ENCODE data around the gene NR3C2.

NR3C2 gene

DNA sequence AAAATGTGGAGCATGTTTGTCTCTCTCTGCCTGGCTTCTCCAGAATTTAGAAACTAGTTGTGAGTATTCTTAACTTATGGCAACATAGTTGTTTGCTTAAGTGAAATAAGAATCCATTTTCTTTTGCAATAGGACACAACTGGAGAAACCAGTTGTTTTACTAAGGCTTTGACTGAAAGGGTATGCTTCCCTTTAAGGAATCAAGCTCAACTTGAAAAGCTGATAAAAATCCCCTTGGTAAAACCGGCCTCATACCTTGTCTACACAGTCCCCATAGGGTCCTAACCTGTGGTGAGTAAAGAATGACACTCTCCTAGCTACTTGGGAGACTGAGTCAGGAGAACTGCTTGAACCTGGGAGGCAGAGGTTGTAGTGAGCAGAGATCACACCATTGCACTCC lies 139.8 kb downstream of the NR3C2 start:
- DNase-seq: no peak

DNA sequence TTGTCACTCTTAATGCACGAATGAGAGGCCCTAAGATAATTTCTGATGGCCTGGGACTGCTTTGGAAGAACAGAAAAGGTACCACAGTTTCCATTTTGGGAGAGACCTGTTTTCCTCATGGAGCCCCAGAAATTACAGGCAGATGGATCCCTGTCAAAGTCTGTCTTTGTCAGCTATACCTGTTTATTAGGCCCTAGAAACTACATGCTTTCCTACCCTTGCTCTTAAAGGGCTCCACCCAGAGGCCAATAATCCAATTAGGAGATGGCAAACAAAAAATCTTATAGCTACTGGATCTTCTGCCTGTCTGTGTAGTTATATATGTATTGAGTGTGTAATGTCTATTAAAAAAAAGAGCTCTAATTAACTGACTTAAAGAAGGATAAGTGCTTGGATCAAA lies 141.3 kb downstream of the NR3C2 start:
- DNase-seq: no peak

DNA sequence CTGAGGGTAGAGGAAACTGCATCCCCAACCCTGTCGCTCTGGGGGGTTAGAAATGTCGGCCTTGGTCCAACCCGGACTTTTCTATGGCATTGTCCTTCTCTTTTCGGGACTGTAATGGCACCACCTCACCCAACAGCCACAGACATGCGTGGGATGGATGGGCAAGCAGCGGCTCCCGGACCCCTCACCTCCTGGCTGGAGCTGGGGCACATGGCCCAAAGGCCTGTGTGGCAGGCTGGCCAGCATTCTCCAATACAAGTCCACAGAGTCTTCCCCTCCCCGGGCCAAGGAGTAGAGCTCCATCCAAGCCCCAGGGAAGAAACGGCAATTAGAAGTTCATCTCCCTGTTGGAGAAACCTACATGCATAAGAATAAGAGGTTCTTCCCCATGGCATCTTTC lies 142.9 kb downstream of the NR3C2 start:
- DNase-seq: no peak

DNA sequence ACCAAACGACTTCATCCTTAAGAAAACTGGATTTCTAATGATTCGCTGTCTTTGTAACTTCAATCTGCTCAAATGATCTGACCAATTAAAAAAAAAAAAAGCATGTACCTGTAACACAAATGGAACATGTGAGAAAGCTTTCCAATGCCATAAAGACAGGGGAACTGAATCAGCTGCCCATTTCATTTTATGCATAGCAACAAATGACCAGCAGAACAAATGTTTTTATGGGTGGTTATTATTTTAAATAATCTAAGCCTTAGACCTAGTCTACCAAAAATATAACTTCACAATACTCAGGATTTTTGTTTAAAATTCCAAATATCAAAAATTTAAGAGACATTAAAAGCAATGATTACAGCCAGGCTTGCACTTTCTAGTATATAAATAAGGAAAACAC lies 145.7 kb downstream of the NR3C2 start:
- no peak for DNase-seq

DNA sequence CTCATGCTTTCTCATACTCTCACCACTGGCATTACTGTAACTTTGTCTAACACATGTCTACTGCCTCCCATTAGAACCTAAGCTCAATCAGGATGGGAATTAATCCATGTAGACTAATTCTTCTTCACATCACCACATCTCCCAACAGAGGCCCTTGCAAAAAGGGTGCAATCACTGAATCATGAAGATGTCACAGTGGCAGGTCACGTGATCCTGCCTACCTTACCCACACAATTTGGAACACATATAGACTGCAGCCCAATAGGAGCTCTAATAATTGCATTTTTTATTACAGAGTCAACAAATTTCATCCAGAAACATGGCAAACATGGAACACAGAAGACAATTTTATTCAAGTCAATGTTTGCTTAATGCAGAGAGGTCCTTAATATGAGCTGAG lies 146.6 kb downstream of the NR3C2 start:
- no peak for DNase-seq

DNA sequence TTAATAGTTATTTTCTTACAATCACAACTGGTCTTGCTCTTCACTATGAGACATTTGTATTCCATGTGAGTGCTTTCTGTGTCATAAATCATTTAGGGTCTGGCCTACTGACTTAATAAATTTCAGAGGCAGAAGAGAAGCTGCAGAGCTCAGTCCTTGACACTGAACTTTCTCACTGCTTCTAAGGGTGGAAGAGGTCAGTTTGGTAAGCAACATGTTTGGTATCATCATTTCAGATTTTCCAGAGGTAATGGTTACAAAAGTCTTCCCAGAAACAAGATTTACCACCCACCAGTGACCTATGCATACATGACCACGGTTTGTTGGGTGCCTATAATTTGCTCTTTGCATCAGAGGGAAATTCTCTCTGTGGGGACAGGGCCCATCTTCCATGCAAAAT lies 148.6 kb downstream of the NR3C2 start:
- DNase-seq: no peak

DNA sequence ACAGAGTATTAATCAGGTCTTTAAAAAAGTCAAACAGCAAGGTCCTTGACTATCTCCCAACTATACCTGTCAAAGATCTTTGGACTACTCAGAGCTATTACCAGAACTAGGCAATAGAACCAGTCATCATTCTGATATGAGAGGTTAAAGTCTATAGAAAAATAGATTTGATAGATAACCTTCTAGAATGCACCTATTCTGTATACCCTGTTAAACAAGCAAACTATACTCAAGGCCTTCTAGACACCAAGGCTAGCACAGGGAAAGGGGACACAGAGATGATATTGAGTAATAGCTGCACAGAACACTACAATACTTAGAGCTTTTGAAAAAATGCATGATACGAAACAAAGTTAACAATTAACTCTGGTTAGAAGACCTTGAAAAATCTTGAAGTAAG lies 149.5 kb downstream of the NR3C2 start:
- no peak for DNase-seq

- DNase-seq: no peak
These were observed 152.5 kb downstream of the NR3C2 start for GRCh38 chr4:148289740-148290139.

DNA sequence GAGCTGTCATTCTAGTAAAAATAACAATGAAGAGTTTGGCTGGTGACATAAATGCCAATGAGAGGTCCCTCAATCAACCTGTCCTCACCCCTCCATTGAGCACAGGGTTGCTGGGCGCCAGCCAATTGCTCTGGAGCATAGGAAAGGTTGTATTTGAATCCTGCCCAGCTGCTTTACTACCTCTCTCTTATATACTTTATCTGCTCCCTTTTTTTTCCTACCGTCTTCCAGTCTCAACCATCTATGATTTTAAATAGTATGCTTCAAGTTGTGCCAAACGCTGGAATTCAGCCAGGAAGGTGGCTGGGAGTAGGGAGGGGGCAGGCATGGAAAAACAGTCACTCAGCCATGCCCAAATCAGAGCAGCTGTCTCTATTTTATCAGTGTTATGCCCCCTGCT lies 153.8 kb downstream of the NR3C2 start:
- no peak for DNase-seq

DNA sequence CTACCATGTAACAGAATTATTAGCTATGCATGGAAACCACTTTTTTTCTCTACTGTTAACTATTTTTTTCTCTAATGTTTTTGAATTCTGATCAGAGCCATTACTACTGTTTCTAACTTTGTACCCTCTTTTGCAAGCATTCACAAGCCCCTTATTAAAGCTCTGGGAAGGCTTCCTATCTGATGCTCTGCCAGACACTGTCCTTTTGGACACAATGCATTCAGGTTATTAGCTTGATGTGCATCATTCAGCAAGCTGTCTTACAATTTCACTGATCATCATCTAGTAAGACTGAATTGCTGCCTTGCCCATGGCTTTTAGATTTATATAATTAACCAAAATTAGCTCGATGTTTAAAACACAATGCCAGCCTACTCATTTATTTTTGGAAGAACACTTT lies 155.1 kb downstream of the NR3C2 start:
- no peak for DNase-seq

- no peak for DNase-seq
These were observed 156.2 kb downstream of the NR3C2 start for GRCh38 chr4:148286012-148286411.

DNA sequence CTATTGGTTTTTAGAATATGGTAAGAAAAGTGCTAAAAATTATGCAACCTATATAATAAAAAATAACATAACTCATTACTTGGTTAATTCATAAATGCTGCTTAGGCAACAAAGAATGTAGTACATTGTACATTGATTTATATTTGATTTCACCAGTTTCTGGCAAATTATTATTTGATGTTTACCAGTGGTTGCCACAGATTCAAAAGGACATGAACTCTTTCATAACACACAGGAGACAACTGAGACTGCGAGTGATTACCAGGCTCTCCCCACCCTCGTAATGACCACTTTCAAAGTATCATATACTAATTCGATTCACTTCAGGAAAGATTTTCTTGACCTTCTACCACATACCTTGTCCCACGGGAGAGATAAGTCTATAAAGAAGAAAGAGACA lies 158.5 kb downstream of the NR3C2 start:
- no peak for DNase-seq

- DNase-seq: no peak
These were observed 163.9 kb downstream of the NR3C2 start for GRCh38 chr4:148278310-148278709.

GRCh38 chr4:148275266-148275665 lies 166.9 kb downstream of the NR3C2 start:
- DNase-seq: no peak

GRCh38 chr4:148273501-148273986 lies 168.7 kb downstream of the NR3C2 start:
- DNase-seq: no peak

- DNase-seq: no peak
These were observed 171.0 kb downstream of the NR3C2 start for GRCh38 chr4:148271166-148271565.

GRCh38 chr4:148270630-148271029 lies 171.6 kb downstream of the NR3C2 start:
- DNase-seq: no peak

- no peak for DNase-seq
These were observed 173.4 kb downstream of the NR3C2 start for GRCh38 chr4:148268835-148269234.

- no peak for DNase-seq
These were observed 175.3 kb downstream of the NR3C2 start for GRCh38 chr4:148266921-148267320.

DNA sequence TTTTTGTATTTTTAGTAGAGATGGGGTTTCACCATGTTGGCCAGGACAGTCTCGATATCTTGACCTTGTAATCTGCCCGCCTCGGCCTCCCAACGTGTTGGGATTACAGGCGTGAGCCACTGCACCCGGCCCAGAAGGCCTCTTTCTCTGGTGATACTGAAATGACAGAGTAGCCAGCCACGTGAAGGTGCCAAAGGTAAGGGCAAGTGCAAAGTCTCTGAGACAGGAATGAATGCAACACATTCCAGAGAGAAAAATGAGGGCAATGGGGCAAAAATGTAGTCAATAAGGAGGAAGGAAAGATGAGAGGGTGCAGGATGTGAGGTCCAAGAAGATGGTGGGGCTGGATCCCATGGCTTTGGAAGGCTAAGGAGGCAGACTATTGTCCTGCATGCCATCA lies 176.0 kb downstream of the NR3C2 start:
- no peak for DNase-seq

DNA sequence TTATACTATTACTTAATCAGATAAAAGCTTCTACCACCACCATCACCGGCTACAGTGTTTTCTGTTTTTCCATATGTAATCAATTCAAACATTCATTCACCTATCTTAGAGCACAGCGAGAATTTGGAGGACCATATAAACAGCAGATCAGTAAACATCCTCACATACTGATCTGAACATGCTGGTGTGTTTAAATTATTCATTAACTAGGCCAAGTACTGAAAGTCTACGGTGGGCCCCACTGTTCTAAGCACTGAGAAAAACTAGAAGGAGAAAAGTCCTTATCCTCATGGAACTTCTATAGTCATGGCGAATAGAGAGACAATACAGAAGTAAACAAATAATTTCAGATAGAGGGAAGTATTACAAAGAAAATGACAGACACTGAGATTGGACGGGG lies 176.6 kb downstream of the NR3C2 start:
- DNase-seq: no peak

DNA sequence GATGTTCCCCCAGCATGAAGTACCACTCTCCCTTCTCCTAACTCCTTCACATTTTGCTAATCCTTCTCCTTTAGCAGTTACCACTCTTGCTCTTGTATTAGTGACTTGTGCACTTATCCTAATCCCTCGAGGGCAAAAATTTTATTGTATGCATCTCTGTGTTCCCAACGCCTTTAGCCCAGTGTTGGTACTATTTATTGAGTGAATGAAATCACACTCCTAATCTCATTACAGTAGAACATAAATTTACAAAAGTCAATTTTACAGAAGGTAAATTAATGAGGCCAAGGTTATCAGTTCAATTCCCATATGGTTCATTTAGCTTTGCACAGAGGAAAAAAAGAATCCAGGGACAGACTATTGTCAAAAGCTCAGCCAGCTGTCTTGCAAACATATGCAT lies 178.4 kb downstream of the NR3C2 start:
- DNase-seq: no peak

DNA sequence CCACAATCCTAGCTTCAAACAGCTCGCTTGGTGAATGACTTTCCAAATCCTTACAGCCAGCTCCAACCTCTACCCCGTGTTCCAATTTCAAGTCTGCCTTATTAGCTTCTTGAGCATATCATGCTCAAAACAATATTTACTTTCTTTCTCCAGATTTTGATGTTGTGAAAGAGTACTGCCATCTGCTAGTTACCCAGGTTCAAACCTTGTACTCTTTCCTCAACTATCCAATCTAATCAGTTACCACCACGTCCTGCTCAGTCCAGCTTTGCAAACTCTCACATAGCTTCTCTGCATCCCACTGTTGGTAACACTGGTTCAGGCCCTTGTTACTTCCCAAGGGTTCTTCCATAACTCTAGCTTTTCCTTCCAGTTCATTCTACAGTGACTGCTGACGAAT lies 179.1 kb downstream of the NR3C2 start:
- DNase-seq: no peak

GRCh38 chr4:148261848-148262247 lies 180.4 kb downstream of the NR3C2 start:
- DNase-seq: no peak

GRCh38 chr4:148259841-148260240 lies 182.4 kb downstream of the NR3C2 start:
- no peak for DNase-seq

DNA sequence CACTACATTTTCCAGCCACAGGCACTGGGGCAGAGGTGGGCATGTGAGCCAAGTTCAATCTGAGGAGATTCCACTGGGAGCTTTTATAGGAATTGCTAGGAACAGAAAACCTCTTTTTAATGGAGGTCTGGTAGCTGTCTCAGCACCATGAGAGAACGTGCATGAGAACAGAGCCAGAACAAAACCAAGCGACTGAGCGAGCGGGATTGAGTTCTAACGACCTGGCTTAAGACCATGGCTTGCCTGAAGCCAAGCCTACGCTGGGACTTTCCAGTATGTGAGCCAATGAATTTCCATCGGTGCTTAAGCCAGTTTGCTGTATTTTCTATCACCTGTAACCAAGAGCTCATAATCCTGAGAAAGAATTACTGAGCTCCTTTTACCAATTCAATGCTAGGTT lies 183.7 kb downstream of the NR3C2 start:
- DNase-seq: no peak

Data from effector CD4-positive, alpha-beta T cell (primary cell).